GM12878 (cell line): ENCODE measurements around the gene PHACTR1. TPM values are rescaled to one million over a fixed set of nuclear protein-coding genes. Genes with fewer than 3 reads are reported as not detected.

Experiments
- ATAC-seq: fragments of 200-7000 bp; cut with Tn5 transposase; 3 replicates; pipeline ENCODE4 v1.9.1; 2020; ENCODE audit warnings: mild to moderate bottlenecking, moderate library complexity
- BruUV-seq: library from RNA; stranded (reverse); fragments of 400-500 nt; replicated peaks from 2 replicates; lab custom pipeline; 2021; lab: Mats Ljungman, UMichigan
- CTCF ChIA-PET: fragments of 300-600 bp; sonication (Branson Sonifier 250); formaldehyde crosslinking; extraction: SDS; loops from one replicate; lab custom pipeline; 2021; ENCODE audit warnings: inconsistent platforms; lab: Yijun Ruan, JAX
- POLR2A ChIA-PET: fragments of 350-600 bp; formaldehyde crosslinking; extraction: SDS; loops from one replicate; lab custom pipeline; 2021; ENCODE audit warnings: inconsistent platforms; lab: Charles Lee
- RAD21 ChIA-PET: fragments of 300-600 bp; sonication (Branson Sonifier 250); formaldehyde crosslinking; loops from one replicate; lab custom pipeline; 2023; ENCODE audit warnings: antibody characterized with exemption; ENCODE audit not compliant: unreplicated experiment; lab: Charles Lee
- SMC1A ChIA-PET: fragments of 300-600 bp; sonication (Branson Sonifier 250); formaldehyde crosslinking; loops from one replicate; lab custom pipeline; 2023; ENCODE audit not compliant: unreplicated experiment, uncharacterized antibody; lab: Charles Lee
- DNase-seq: peaks from one replicate; pipeline ENCODE4 v3.0.0-alpha.2; 2011; ENCODE audit warnings: low read depth, low spot score
- FAIRE-seq: peaks from 3 replicates; lab custom pipeline; 2011; peaks lifted over from hg19 to GRCh38; lab: Jason Lieb, UNC
- H2AFZ ChIP-seq: 2 replicates; pipeline ENCODE4 v1.6.0; 2011; ENCODE audit warnings: low read depth, low read length, control low read depth; ENCODE audit not compliant: control insufficient read depth
- H3K27ac ChIP-seq: 2 replicates; pipeline ENCODE4 v1.5.1; 2011; ENCODE audit warnings: control low read depth; ENCODE audit not compliant: control insufficient read depth, insufficient read depth
- H3K27me3 ChIP-seq, 2 experiments: replicated peaks in 1 of 2; 2 replicates each; pipeline versions ENCODE4 v1.6.0 to v1.6.1; 2011; ENCODE audit warnings: low read length in 1 of 2; ENCODE audit not compliant: control insufficient read depth in 2 of 2, insufficient read depth in 2 of 2
- H3K36me3 ChIP-seq, 2 experiments: 2 replicates each; pipeline ENCODE4 v1.5.1; 2011; ENCODE audit warnings: low read length in 1 of 2; ENCODE audit not compliant: control insufficient read depth in 2 of 2, insufficient read depth in 2 of 2
- H3K4me1 ChIP-seq: 2 replicates; pipeline ENCODE4 v1.6.1; 2011; ENCODE audit warnings: mild to moderate bottlenecking, low read length, moderate library complexity, mixed read lengths; ENCODE audit not compliant: control insufficient read depth, insufficient read depth
- H3K4me2 ChIP-seq: 2 replicates; pipeline ENCODE4 v1.6.0; 2011; ENCODE audit warnings: control low read depth; ENCODE audit not compliant: control insufficient read depth, insufficient read depth
- H3K4me3 ChIP-seq: fragments of 200-600 bp; sonication (generic); 2 replicates; pipeline ENCODE4 v1.5.1; 2016
- H3K79me2 ChIP-seq: 2 replicates; pipeline ENCODE4 v1.6.0; 2011; ENCODE audit warnings: low read length; ENCODE audit not compliant: control insufficient read depth, insufficient read depth
- H3K9ac ChIP-seq: 2 replicates; pipeline ENCODE4 v1.8.0; 2011; ENCODE audit warnings: low read length, control low read depth, mixed read lengths; ENCODE audit not compliant: control insufficient read depth, insufficient read depth
- H3K9me3 ChIP-seq: replicated peaks from 3 replicates; pipeline ENCODE4 v1.5.1; 2011; ENCODE audit warnings: mild to moderate bottlenecking, low read length; ENCODE audit not compliant: control insufficient read depth, insufficient read depth
- H4K20me1 ChIP-seq: 2 replicates; pipeline ENCODE4 v1.6.0; 2011; ENCODE audit not compliant: control insufficient read depth, insufficient read depth
- CREM ChIP-seq: IDR thresholded peaks from 2 replicates; pipeline ENCODE4 v1.6.1; 2014; ENCODE audit warnings: antibody characterized with exemption, low read depth
- NFIC ChIP-seq: IDR thresholded peaks from 2 replicates; pipeline ENCODE4 v1.6.1; 2012; ENCODE audit warnings: low read depth, mild to moderate bottlenecking, inconsistent platforms, low read length, moderate library complexity
- USF2 ChIP-seq: IDR thresholded peaks from 2 replicates; pipeline ENCODE4 v1.6.1; 2011; ENCODE audit warnings: low read depth, low read length, improper control_type of control experiment, borderline replicate concordance
- WRNIP1 ChIP-seq: IDR thresholded peaks from 2 replicates; pipeline ENCODE4 v1.6.1; 2011; ENCODE audit warnings: low read depth, low read length, improper control_type of control experiment, borderline replicate concordance
- ZNF592 ChIP-seq: fragments of 450-650 bp; IDR thresholded peaks from 2 replicates; pipeline ENCODE4 v1.6.1; 2017; ENCODE audit warnings: mild to moderate bottlenecking, moderate library complexity
- WGBS: methylation state at CpG from one replicate; pipeline ENCODE4 v1.1.6; 2016; ENCODE audit warnings: low lambda C conversion rate; ENCODE audit not compliant: insufficient replicate concordance, insufficient coverage; ENCODE audit errors: missing lambda C conversion rate; 5-methylcytosine and 5-hydroxymethylcytosine counted together
- in situ Hi-C: fragments of 300-500 bp; cut with MboI; formaldehyde crosslinking; loops from 9 replicates; pipeline ENCODE4 v1.14.3; 2018; ENCODE audit warnings: mixed read lengths
- intact Hi-C: fragments of 100-400 bp; cut with micrococcal nuclease; formaldehyde crosslinking; loops from one replicate; pipeline ENCODE4 v1.14.2; 2022; ENCODE audit not compliant: unreplicated experiment
- polyA plus RNA-seq, 11 experiments: library from polyadenylated mRNA; depleted of rRNA in 4 of 11; unstranded in 6 of 11; stranded (reverse) in 5 of 11; fragments of >200 nt; fragmentation: Nextera tagmentation in 4 of 11; fragmentation: Illumina TruSeq in 1 of 11; extraction: Ambion mirVana in 4 of 11; extraction: Trizol in 1 of 11; gene quantifications; 1 replicate in 1 of 11; 2 replicates in 10 of 11; pipeline versions ENCODE4 v1.2.1 to v1.2.3, GENCODE V29; 2011 to 2016; ENCODE audit warnings: inconsistent platforms in 2 of 11, missing spikeins in 2 of 11, low read depth in 1 of 11
- total RNA-seq, 4 experiments: library from RNA; depleted of rRNA in 3 of 4; stranded (reverse); fragments of >200 nt in 3 of 4; fragmentation: Illumina TruSeq in 1 of 4; extraction: Trizol in 1 of 4; gene quantifications; 2 replicates each; pipeline versions ENCODE4 v1.2.1 to v1.2.3, GENCODE V29; 2013 to 2021

PHACTR1 gene
- total and polyA plus RNA-seq, 10 of the 15 experiments (the other 5 are each of a cell fraction or from before 2014, with no cell fraction given) = 34.2 to 94.6 (median 62.3) TPM

GRCh38 chr6:13033145-13033544 lies 316.6 kb downstream of the PHACTR1 start:
- CTCF ChIA-PET = no interaction called here
- RAD21 ChIA-PET = no interaction called here

More at GRCh38 chr6:13033145-13033544, 316.6 kb downstream of the PHACTR1 start:
- no peak for FAIRE-seq
- Histone ChIP-seq H3K4me2 (no peak overlapping the region), H2AFZ (no peak overlapping the region), H3K27me3 (peaks cover 0 to 3% of the 10 kb centered on the region in 2 experiments; a peak in 2 of 4 replicates), H3K4me1 (no peaks in the 10 kb centered on the region), H3K4me3 (no peak overlapping the region), H3K27ac (no peak overlapping the region), H3K9me3 (no peaks in the 10 kb centered on the region), H3K79me2 (no peaks in the 10 kb centered on the region), H3K36me3 (no peaks in the 10 kb centered on the region), H3K9ac (no peak overlapping the region), H4K20me1 (no peaks in the 10 kb centered on the region)
- in situ Hi-C loops (no loop called here), intact Hi-C loops (no loop called here)
- no peak for DNase-seq
- no TSS peak for BruUV-seq
- POLR2A ChIA-PET = no interaction called here
- 31% methylated on average over 1 of the region's 1 CpG for WGBS
- TF ChIP-seq WRNIP1 (no peak), CREM (no peak), NFIC (no peak), ZNF592 (no peak), USF2 (no peak)
- SMC1A ChIA-PET = interaction anchor here (0.6 kb wide), 1 partner anchor 1986 kb away, joined by 3 read pairs; no protein-coding TSS in a partner anchor
- no peak for ATAC-seq
